ENCODE results near the gene MICAL2. TPM values are rescaled to one million over a fixed set of nuclear protein-coding genes. Genes with fewer than 3 reads are reported as not detected.

MICAL2 gene
- total RNA-seq, 1 experiment from 2014 or later: 37.4 TPM

- no TSS peak for BruUV-seq (replicated peaks)
- H3K79me2 ChIP-seq (ENCODE audit: insufficient read depth, low read length): no peaks in the 10 kb centered on the region
- no peaks in the 10 kb centered on the region for H3K9me2 ChIP-seq (ENCODE audit: insufficient read depth)
- ChIA-PET CTCF (no interaction called here), POLR2A (no interaction called here), RAD21 (ENCODE audit: low non-redundant PET in 1 of 2, low total read pairs in 2 of 2, uncharacterized antibody in 2 of 2, unreplicated experiment in 2 of 2) (interaction anchor here in 1 of 2 experiments (0.6 kb wide), 1 partner anchor 1582 kb away, joined by 3 read pairs; no protein-coding TSS in a partner anchor)
- DNase-seq (ENCODE audit: low read depth, low spot score): no peak
- H3K27ac ChIP-seq (ENCODE audit: low read depth, low read length): no peak overlapping the region
- no peaks in the 10 kb centered on the region for H3K36me3 ChIP-seq (ENCODE audit: control insufficient read depth in 1 of 2, insufficient read depth in 2 of 2, low read length in 2 of 2)
- no peak for ATAC-seq
- H3K4me2 ChIP-seq (ENCODE audit: low read length): no peak overlapping the region
- no peak overlapping the region for H3K9ac ChIP-seq (ENCODE audit: low read length)
- intact Hi-C loops (cut with micrococcal nuclease): no loop called here
- no peaks in the 10 kb centered on the region for H3K27me3 ChIP-seq (ENCODE audit: insufficient read depth, low read length)
- no peaks in the 10 kb centered on the region for H4K20me1 ChIP-seq (ENCODE audit: insufficient read depth)
- TF ChIP-seq ZNF274 (IDR thresholded peaks at IDR 0.05; ENCODE audit: low read depth, low read length): no peak
- TF ChIP-seq SIN3A (IDR thresholded peaks at IDR 0.05; ENCODE audit: low read depth): no peak
- no peak for TF ChIP-seq CBX3 (IDR thresholded peaks at IDR 0.05; ENCODE audit: low read depth)
- no peak for TF ChIP-seq ATF3 (IDR thresholded peaks at IDR 0.05)
- no peak for TF ChIP-seq FOSL1 (IDR thresholded peaks at IDR 0.05; ENCODE audit: low read depth)
- no peak for TF ChIP-seq CEBPB (IDR thresholded peaks at IDR 0.05; ENCODE audit: low read depth)
- TF ChIP-seq MAX (IDR thresholded peaks at IDR 0.05): no peak
- no peak for TF ChIP-seq EGR1 (IDR thresholded peaks at IDR 0.05; ENCODE audit: low read depth)
- no peak for TF ChIP-seq CTCF (IDR thresholded peaks at IDR 0.05 in 2 of 3, conservative IDR thresholded peaks at IDR 0.05 in 1 of 3; ENCODE audit: borderline replicate concordance in 1 of 3, insufficient read depth in 1 of 3, low read depth in 2 of 3, low read length in 2 of 3)
- no peak for TF ChIP-seq SRF (IDR thresholded peaks at IDR 0.05; ENCODE audit: low read depth)
- no peak for TF ChIP-seq SP1 (IDR thresholded peaks at IDR 0.05; ENCODE audit: low read depth)
- no peak for TF ChIP-seq ZBTB33 (IDR thresholded peaks at IDR 0.05; ENCODE audit: extremely low read depth, insufficient replicate concordance, low read length)
- no peaks in the 10 kb centered on the region for H3K9me3 ChIP-seq (ENCODE audit: control insufficient read depth in 1 of 2, insufficient read depth in 1 of 2, low read depth in 1 of 2, low read length in 2 of 2)
- no peak overlapping the region for H3K4me3 ChIP-seq (replicated peaks in 1 of 2; ENCODE audit: low read depth in 1 of 2, low read length in 2 of 2)
- no peak overlapping the region for H2AFZ ChIP-seq (ENCODE audit: low read depth, low read length, poor library complexity, severe bottlenecking)
- H3K4me1 ChIP-seq (ENCODE audit: control insufficient read depth in 1 of 2, insufficient read depth in 2 of 2, low read length in 2 of 2): peaks cover 0 to 20% of the 10 kb centered on the region in 2 experiments; a peak in 2 of 4 replicates
These were observed 37.4 kb downstream of the MICAL2 start for GRCh38 chr11:12147827-12148226.

Measured in HCT116 (cell line).